Smooth muscle cell (in vitro differentiated cells): ENCODE measurements around the gene STARD3. TPM values are rescaled to one million over a fixed set of nuclear protein-coding genes. Genes with fewer than 3 reads are reported as not detected.
A peak's percentile ranks its signal among the peaks of the same experiment; 100 is the strongest.
"Not testable (repeated sequence)": the region's sequence is repeated elsewhere in the genome, so short reads cannot be mapped to it uniquely, and the experiment has no call there.

ENCODE experiments used
- DNase-seq: peaks from one replicate; lab custom pipeline; 2025; ENCODE audit not compliant: unreplicated experiment; lab: John Stamatoyannopoulos, UW
- H2AFZ ChIP-seq: fragments of 200-600 bp; sonication (generic); 2 replicates; pipeline ENCODE4 v1.6.0; 2016; ENCODE audit warnings: antibody characterized with exemption, low read depth, mild to moderate bottlenecking
- H3F3A ChIP-seq: fragments of 200-600 bp; sonication (generic); 2 replicates; pipeline ENCODE4 v1.6.0; 2017; ENCODE audit warnings: antibody characterized with exemption, low read depth
- H3K27ac ChIP-seq: fragments of 200-600 bp; sonication (generic); 2 replicates; pipeline ENCODE4 v1.5.1; 2016; ENCODE audit warnings: low read depth, mild to moderate bottlenecking
- H3K27me3 ChIP-seq: fragments of 200-600 bp; sonication (generic); 2 replicates; pipeline ENCODE4 v1.6.1; 2016; ENCODE audit warnings: low read depth, mild to moderate bottlenecking
- H3K36me3 ChIP-seq: fragments of 200-600 bp; sonication (generic); 2 replicates; pipeline ENCODE4 v1.5.1; 2016; ENCODE audit warnings: low read depth
- H3K4me1 ChIP-seq: fragments of 200-600 bp; sonication (generic); 2 replicates; pipeline ENCODE4 v1.5.1; 2016; ENCODE audit warnings: low read depth
- H3K4me2 ChIP-seq: fragments of 200-600 bp; sonication (generic); 2 replicates; pipeline ENCODE4 v1.6.0; 2016; ENCODE audit warnings: mild to moderate bottlenecking
- H3K4me3 ChIP-seq: fragments of 200-600 bp; sonication (generic); 2 replicates; pipeline ENCODE4 v1.5.1; 2016; ENCODE audit warnings: mild to moderate bottlenecking
- H3K79me2 ChIP-seq: fragments of 200-600 bp; sonication (generic); 2 replicates; pipeline ENCODE4 v1.6.0; 2016; ENCODE audit warnings: low read depth, mild to moderate bottlenecking
- H3K9ac ChIP-seq: fragments of 200-600 bp; sonication (generic); 2 replicates; pipeline ENCODE4 v1.6.0; 2016; ENCODE audit warnings: low read depth
- H3K9me3 ChIP-seq: fragments of 200-600 bp; sonication (generic); replicated peaks from 2 replicates; pipeline ENCODE4 v1.5.1; 2016; ENCODE audit warnings: low read depth
- H4K20me1 ChIP-seq: fragments of 200-600 bp; sonication (generic); 2 replicates; pipeline ENCODE4 v1.6.0; 2016; ENCODE audit warnings: low read depth
- WGBS: methylation state at CpG from one replicate; pipeline ENCODE4 v1.1.7; 2016; ENCODE audit warnings: low lambda C conversion rate; 5-methylcytosine and 5-hydroxymethylcytosine counted together
- polyA plus RNA-seq: library from polyadenylated mRNA; unstranded; fragments of >200 nt; fragmentation: Nextera tagmentation; extraction: Ambion mirVana; gene quantifications from 2 replicates; pipeline ENCODE4 v1.2.1, GENCODE V29; 2016
- total RNA-seq: library from RNA; depleted of rRNA; stranded (reverse); fragments of >200 nt; gene quantifications from 2 replicates; pipeline ENCODE4 v1.2.3, GENCODE V29; 2014
- TF ChIP-seq, protein P1 (sequence below): fragments of 200-600 bp; sonication (generic); IDR thresholded peaks from 2 replicates; pipeline ENCODE4 v1.5.1; 2017; ENCODE audit warnings: borderline replicate concordance, mild to moderate bottlenecking, antibody characterized with exemption; ENCODE audit not compliant: insufficient read depth, poor library complexity, severe bottlenecking

The STARD3 gene
- 33.7 and 37.5 TPM in 2 replicates for total RNA-seq
- 53.3 and 61.8 TPM in 2 replicates for polyA plus RNA-seq

- peak; percentile 49 for DNase-seq
- TF ChIP-seq, protein P1, sequence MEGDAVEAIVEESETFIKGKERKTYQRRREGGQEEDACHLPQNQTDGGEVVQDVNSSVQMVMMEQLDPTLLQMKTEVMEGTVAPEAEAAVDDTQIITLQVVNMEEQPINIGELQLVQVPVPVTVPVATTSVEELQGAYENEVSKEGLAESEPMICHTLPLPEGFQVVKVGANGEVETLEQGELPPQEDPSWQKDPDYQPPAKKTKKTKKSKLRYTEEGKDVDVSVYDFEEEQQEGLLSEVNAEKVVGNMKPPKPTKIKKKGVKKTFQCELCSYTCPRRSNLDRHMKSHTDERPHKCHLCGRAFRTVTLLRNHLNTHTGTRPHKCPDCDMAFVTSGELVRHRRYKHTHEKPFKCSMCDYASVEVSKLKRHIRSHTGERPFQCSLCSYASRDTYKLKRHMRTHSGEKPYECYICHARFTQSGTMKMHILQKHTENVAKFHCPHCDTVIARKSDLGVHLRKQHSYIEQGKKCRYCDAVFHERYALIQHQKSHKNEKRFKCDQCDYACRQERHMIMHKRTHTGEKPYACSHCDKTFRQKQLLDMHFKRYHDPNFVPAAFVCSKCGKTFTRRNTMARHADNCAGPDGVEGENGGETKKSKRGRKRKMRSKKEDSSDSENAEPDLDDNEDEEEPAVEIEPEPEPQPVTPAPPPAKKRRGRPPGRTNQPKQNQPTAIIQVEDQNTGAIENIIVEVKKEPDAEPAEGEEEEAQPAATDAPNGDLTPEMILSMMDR, result peak; percentile 6
- Histone ChIP-seq H3K4me3 (peak within 1 kb of the TSS; percentile 94), H3K4me2 (peak within 1 kb of the TSS; percentile 95), H2AFZ (peak within 1 kb of the TSS; percentile 89), H3K4me1 (peaks cover 13% of the 10 kb centered on the region), H4K20me1 (peaks cover 32% of the 10 kb centered on the region), H3K9ac (peak within 1 kb of the TSS; percentile 84), H3F3A (no peaks in the 10 kb centered on the region), H3K27ac (peak within 1 kb of the TSS; percentile 22), H3K27me3 (peaks cover 5% of the 10 kb centered on the region), H3K36me3 (no peaks in the 10 kb centered on the region), H3K79me2 (peaks cover 45% of the 10 kb centered on the region), H3K9me3 (no peaks in the 10 kb centered on the region)
- under 1% methylated on average over 62 of the region's 69 CpGs for WGBS
Measured at GRCh38 chr17:39636927-39637736, at the start of gene STARD3. TSS of gene STARD3 (plus strand) at chr17:39637144. CDS start at chr17:39653532, 16,388 bp downstream.

DNA sequence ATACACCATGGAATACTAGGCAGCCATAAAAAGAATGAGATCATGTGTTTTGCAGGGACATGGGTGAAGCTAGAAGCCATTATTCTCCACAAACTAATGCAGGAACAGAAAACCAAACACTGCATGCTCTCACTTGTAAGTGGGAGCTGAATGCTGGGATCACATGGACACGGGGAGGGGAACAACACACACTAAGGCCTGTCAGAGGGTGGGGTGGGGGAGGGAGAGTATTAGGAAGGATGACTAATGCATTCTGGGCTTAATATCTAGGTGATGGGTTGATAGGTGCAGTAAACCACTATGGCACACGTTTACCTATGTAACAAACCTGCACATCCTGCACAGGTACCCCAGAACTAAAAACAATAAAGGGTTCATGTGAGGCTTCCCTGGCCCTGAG lies 46.8 kb upstream of the STARD3 start:
- H3K79me2 ChIP-seq, H3K4me2 ChIP-seq, H3K27ac ChIP-seq, H3K36me3 ChIP-seq, H2AFZ ChIP-seq, H3K9ac ChIP-seq, DNase-seq, H3K4me1 ChIP-seq, H3K9me3 ChIP-seq, H3F3A ChIP-seq, H3K4me3 ChIP-seq, H4K20me1 ChIP-seq: not testable (repeated sequence)
- H3K27me3 ChIP-seq, result peaks cover 78% of the 10 kb centered on the region
- 46% methylated on average over 2 of the region's 2 CpGs for WGBS

- no peaks in the 10 kb centered on the region for H4K20me1 ChIP-seq
- no peaks in the 10 kb centered on the region for H3K4me1 ChIP-seq
- H3K4me3 ChIP-seq, result no peak overlapping the region
- no peaks in the 10 kb centered on the region for H3F3A ChIP-seq
- H3K27ac ChIP-seq, result no peak overlapping the region
- H3K27me3 ChIP-seq, result peaks cover 94% of the 10 kb centered on the region
- no peak overlapping the region for H2AFZ ChIP-seq
- no peak for DNase-seq
- H3K9ac ChIP-seq, result no peak overlapping the region
- H3K4me2 ChIP-seq, result no peak overlapping the region
- no peaks in the 10 kb centered on the region for H3K36me3 ChIP-seq
- H3K9me3 ChIP-seq, result no peaks in the 10 kb centered on the region
- TF ChIP-seq, protein P1, result no peak
- no peaks in the 10 kb centered on the region for H3K79me2 ChIP-seq
- WGBS, result 8% methylated on average over 22 of the region's 22 CpGs
Measured at GRCh38 chr17:39591958-39592954, 44.7 kb upstream of the STARD3 start.

- TF ChIP-seq, protein P1, result no peak
- 75% methylated on average over 2 of the region's 2 CpGs for WGBS
Measured at GRCh38 chr17:39593371-39593770, 43.6 kb upstream of the STARD3 start.

More at GRCh38 chr17:39593371-39593770, 43.6 kb upstream of the STARD3 start:
- Histone ChIP-seq H3K9ac (no peak overlapping the region), H3F3A (no peaks in the 10 kb centered on the region), H3K4me2 (no peak overlapping the region), H3K4me3 (no peak overlapping the region), H3K36me3 (no peaks in the 10 kb centered on the region), H3K4me1 (no peaks in the 10 kb centered on the region), H3K79me2 (no peaks in the 10 kb centered on the region), H2AFZ (no peak overlapping the region), H4K20me1 (no peaks in the 10 kb centered on the region), H3K9me3 (no peaks in the 10 kb centered on the region), H3K27me3 (peaks cover 95% of the 10 kb centered on the region), H3K27ac (no peak overlapping the region)
- no peak for DNase-seq
